Body of pancreas (tissue), 4 donors: ENCODE data around the gene EN2. TPM values are rescaled to one million over a fixed set of nuclear protein-coding genes. Genes with fewer than 3 reads are reported as not detected.

Source experiments
- ATAC-seq: fragments of 150-250 bp; one replicate; pipeline ENCODE4 v1.9.1; 2016
- DNase-seq, 4 donors: peaks; one replicate each; pipeline ENCODE4 v3.0.0-alpha.2; 2019
- H3K27ac ChIP-seq, 4 donors: fragments of 200-600 bp; sonication (generic); 1 replicate in 3 of 4; 2 replicates in 1 of 4; pipeline versions ENCODE4 v1.5.1 to v1.6.1; 2016 to 2019; ENCODE audit warnings: mild to moderate bottlenecking in 1 of 4, mixed read lengths in 1 of 4, moderate library complexity in 1 of 4
- H3K27me3 ChIP-seq, 2 donors: fragments of 200-600 bp; sonication (generic); one replicate each; pipeline ENCODE4 v1.6.0; 2016; ENCODE audit warnings: mild to moderate bottlenecking in 1 of 2
- H3K36me3 ChIP-seq, 2 donors: fragments of 200-600 bp; sonication (generic); replicated peaks in 1 of 2; 2 replicates each; pipeline ENCODE4 v1.5.1; 2016; ENCODE audit warnings: low read depth in 2 of 2; ENCODE audit not compliant: insufficient read depth in 1 of 2
- H3K4me1 ChIP-seq: fragments of 200-600 bp; sonication (generic); one replicate; pipeline ENCODE4 v1.6.0; 2016
- H3K4me3 ChIP-seq, 2 donors: fragments of 200-600 bp; sonication (generic); 1 replicate in 1 of 2; 2 replicates in 1 of 2; pipeline ENCODE4 v1.5.1; 2016 to 2019
- H3K9me3 ChIP-seq, 3 donors: fragments of 200-600 bp; sonication (generic); 1 replicate in 2 of 3; 2 replicates in 1 of 3; pipeline ENCODE4 v1.5.1; 2016
- POLR2A ChIP-seq, 3 donors: fragments of 450-650 bp; IDR thresholded peaks; one replicate each; pipeline ENCODE4 v1.6.1; 2016; ENCODE audit warnings: antibody characterized with exemption in 3 of 3, mild to moderate bottlenecking in 2 of 3
- WGBS, 2 donors: methylation state at CpG; one replicate each; pipeline ENCODE4 v1.1.5; 2017; 5-methylcytosine and 5-hydroxymethylcytosine counted together
- intact Hi-C: fragments of 100-400 bp; cut with DNase I; formaldehyde crosslinking; loops from one replicate; pipeline ENCODE4 v1.15.1; 2023
- total RNA-seq, 2 donors: library from RNA; depleted of rRNA; stranded (reverse); fragments of >200 nt; gene quantifications; one replicate each; pipeline ENCODE4 v1.1.0, GENCODE V29; 2016
- TF ChIP-seq, protein P1 (sequence below), 7 experiments: fragments of 450-650 bp in 4 of 7; fragments of 200-600 bp in 3 of 7; sonication (generic) in 3 of 7; IDR thresholded peaks; one replicate each; pipeline ENCODE4 v1.5.1; 2016 to 2019; ENCODE audit warnings: antibody characterized with exemption in 7 of 7

Gene EN2
- total RNA-seq, 2 donors from 2014 or later = not detected

DNA sequence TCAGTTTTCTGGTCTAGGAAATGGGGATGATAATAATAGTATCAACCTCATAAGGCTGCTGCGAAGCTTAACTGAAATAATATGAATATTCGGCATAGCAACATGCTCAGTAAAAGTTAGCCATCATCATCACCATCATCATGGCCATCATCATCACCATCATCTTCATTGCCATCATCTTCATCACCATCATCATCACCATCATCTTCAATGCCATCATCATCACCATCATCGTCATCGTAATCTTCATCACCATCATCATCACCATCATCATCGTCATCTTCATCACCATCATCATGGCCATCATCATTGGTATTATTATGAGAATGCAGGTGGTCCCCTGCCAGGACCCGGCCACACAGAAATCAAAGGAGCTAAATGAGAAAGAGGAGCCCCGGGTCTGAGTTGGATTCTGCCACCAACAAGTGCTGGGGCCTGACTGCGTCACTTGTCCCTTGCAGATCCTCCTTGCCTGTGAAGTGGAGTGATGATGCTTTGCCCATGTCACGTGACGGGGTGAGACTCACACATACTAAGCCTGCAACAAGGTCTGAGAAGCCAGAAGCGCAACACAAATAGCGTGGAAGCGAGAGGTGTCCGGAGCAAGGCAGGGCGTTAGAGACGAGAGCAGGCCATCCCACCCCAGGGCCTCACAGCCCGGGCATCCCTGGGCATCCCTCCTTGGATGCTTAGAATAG lies 46.1 kb upstream of the EN2 start:
- WGBS, 2 donors = 73 to 83% methylated on average over 8 to 17 of the region's 17 CpGs
- no peak overlapping the region for H3K4me3 ChIP-seq
- peaks cover 0 to 6% of the 10 kb centered on the region in 2 donors for H3K27me3 ChIP-seq
- intact Hi-C loops = no loop called here
- no peaks in the 10 kb centered on the region for H3K9me3 ChIP-seq
- TF ChIP-seq, protein P1, sequence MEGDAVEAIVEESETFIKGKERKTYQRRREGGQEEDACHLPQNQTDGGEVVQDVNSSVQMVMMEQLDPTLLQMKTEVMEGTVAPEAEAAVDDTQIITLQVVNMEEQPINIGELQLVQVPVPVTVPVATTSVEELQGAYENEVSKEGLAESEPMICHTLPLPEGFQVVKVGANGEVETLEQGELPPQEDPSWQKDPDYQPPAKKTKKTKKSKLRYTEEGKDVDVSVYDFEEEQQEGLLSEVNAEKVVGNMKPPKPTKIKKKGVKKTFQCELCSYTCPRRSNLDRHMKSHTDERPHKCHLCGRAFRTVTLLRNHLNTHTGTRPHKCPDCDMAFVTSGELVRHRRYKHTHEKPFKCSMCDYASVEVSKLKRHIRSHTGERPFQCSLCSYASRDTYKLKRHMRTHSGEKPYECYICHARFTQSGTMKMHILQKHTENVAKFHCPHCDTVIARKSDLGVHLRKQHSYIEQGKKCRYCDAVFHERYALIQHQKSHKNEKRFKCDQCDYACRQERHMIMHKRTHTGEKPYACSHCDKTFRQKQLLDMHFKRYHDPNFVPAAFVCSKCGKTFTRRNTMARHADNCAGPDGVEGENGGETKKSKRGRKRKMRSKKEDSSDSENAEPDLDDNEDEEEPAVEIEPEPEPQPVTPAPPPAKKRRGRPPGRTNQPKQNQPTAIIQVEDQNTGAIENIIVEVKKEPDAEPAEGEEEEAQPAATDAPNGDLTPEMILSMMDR (IDR thresholded peaks at IDR 0.05) = no peak
- no peak for TF ChIP-seq POLR2A (IDR thresholded peaks at IDR 0.05)
- H3K27ac ChIP-seq = no peak overlapping the region
- H3K36me3 ChIP-seq = no peaks in the 10 kb centered on the region
- H3K4me1 ChIP-seq = no peaks in the 10 kb centered on the region
- ATAC-seq (no peak), DNase-seq (no peak)

DNA sequence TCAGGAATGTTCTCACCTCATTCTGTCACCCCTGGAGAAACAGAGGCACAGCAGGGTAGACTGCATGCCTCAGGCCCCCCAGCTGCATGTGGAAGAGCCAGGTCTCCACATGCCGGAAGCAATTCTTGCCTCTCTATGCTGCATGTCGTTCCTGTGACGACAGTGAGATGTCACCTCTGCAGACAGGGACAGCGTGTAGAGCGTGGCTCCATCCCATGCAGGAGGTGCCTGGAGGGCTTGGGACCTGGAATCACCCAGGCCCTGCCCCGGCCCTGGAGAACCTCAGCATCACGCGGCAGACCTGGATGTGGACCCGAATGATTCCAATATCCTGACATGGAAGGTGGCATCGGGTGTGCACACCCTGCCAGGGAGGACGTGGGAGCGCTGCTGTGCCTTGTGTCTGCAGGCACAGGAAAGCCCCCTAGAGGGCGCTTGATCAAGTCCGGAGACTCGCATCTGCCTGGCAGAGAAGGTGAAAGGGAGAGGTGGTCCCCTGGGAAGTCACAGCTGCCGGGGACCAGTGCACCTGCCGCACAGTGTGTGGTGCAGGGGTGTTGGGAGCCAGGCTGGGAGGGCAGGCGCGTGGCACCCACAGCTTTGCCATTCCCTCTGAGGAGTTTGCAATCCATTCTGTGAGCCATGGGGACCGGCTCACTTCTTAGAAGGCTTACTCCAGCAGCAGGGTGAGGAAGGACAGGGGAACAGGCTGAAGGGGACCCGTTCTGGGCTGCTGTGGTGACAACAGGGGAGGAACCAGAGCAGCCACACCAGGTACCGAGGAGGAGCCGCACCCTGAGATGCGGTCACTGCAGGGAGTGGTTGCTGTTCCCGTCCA lies 45.3 kb upstream of the EN2 start:
- no peak for TF ChIP-seq POLR2A (IDR thresholded peaks at IDR 0.05)
- TF ChIP-seq, protein P1 (IDR thresholded peaks at IDR 0.05) = peak; percentile 58 to 81 (median 70)
- intact Hi-C loops = no loop called here
- H3K27me3 ChIP-seq = peaks cover 0 to 6% of the 10 kb centered on the region in 2 donors
- H3K4me1 ChIP-seq = no peaks in the 10 kb centered on the region
- H3K4me3 ChIP-seq = no peak overlapping the region
- DNase-seq (peak; percentile 62 to 81 (median 68)), ATAC-seq (peak; percentile 71)
- no peak overlapping the region for H3K27ac ChIP-seq
- no peaks in the 10 kb centered on the region for H3K36me3 ChIP-seq
- H3K9me3 ChIP-seq = no peaks in the 10 kb centered on the region
- WGBS, 2 donors = 4 to 24% methylated on average over 9 to 22 of the region's 25 CpGs

DNA sequence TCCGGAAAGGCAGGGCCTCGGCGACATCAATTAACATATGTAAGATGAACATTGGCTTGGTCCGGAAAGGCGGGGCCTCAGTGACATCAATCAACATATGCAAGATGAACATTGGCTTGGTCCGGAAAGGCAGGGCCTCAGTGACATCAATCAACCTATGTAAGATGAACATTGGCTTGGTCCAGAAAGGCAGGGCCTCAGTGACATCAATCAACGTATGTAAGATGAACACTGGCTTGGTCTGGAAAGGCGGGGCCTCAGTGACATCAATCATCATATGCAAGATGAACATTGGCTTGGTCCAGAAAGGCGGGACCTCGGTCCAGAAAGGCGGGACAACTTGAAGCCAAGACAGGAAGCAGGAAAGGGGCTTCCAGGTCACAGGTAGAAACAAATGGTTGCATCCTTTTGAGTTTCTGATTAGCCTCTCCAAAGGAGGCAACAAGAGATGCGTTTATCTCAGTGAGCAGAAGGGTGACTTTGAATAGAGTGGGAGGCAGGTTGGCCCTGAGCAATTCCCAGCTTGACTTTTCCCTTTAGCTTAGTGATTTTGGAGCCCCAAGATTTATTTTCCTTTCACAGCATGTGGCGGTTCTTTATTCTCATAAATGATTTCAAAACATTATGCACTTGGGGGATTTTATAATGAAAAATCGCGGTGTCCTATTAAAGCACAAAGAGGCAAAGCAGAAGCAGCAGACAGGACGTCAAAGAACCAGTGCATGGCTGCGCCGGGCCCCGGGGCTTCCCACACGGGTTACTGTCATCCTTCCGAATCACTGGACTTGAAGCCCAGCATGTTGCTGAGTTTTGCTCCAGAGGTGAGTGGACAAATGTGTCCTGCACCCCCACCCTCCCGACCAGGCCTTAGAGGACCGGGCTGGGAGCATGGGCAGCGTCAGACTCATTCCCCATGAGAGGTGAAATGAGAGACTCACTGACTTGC lies 43.1 kb upstream of the EN2 start:
- no peaks in the 10 kb centered on the region for H3K27me3 ChIP-seq
- DNase-seq (no peak), ATAC-seq (no peak)
- intact Hi-C loops = no loop called here
- no peaks in the 10 kb centered on the region for H3K36me3 ChIP-seq
- H3K4me1 ChIP-seq = no peaks in the 10 kb centered on the region
- no peak overlapping the region for H3K4me3 ChIP-seq
- no peaks in the 10 kb centered on the region for H3K9me3 ChIP-seq
- TF ChIP-seq, protein P1 (IDR thresholded peaks at IDR 0.05) = no peak
- no peak for TF ChIP-seq POLR2A (IDR thresholded peaks at IDR 0.05)
- H3K27ac ChIP-seq = no peak overlapping the region
- 79 to 85% methylated on average over 23 to 24 of the region's 24 CpGs for WGBS, 2 donors

DNA sequence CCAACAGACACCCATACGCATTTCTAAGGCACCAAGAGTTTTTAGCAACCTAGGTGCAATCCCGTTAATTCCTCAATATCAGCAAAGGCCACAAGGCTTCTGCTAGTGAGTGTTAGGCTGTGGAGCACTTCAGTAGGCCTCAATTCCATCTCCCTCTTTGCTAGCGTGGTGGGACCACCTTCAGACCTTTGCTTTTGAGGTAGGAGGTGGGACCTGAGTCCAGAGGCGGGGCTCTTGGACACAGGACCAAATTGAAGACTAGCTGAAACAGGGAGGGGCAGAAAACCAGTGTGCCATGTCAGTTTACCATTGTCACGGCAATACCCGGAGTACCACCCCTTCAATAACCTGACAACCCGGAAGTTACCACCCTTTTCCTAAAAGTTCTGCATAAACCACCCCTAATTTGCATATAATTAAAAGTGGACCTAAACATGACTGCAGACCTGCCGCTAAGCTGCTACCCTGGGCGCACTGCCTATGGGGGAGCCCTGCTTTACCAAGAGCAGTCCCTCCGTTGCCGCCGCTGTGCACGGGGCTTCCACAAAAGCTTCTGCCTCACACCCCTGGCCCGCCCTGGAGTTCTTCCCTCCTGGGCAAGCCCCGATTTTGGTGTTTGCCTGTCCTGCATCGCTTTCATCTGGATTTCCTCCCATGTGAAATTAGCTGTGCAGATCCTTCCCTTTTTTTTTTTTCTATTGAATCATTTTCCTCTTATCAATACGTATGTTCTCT lies 41.1 kb upstream of the EN2 start:
- intact Hi-C loops = no loop called here
- Histone ChIP-seq H3K9me3 (no peaks in the 10 kb centered on the region), H3K27me3 (no peaks in the 10 kb centered on the region), H3K27ac (no peak overlapping the region), H3K36me3 (no peaks in the 10 kb centered on the region), H3K4me1 (no peaks in the 10 kb centered on the region), H3K4me3 (no peak overlapping the region)
- DNase-seq (no peak), ATAC-seq (no peak)
- no peak for TF ChIP-seq POLR2A (IDR thresholded peaks at IDR 0.05)
- TF ChIP-seq, protein P1 (IDR thresholded peaks at IDR 0.05) = no peak
- WGBS, 2 donors = 85 to 86% methylated on average over 17 of the region's 17 CpGs
